WTC11 (cell line): ENCODE data around the gene TRAF3IP3. TPM values are rescaled to one million over a fixed set of nuclear protein-coding genes. Genes with fewer than 3 reads are reported as not detected.

Experiments
- ATAC-seq: fragments of 200-7000 bp; cut with Tn5 transposase; 2 replicates; pipeline ENCODE4 v1.10.0; 2021; ENCODE audit warnings: mild to moderate bottlenecking, moderate library complexity
- CTCF ChIA-PET: fragments of 300-600 bp; sonication (Branson Sonifier 250); formaldehyde crosslinking; loops from one replicate; lab custom pipeline; 2021; ENCODE audit warnings: antibody characterized with exemption; lab: Charles Lee
- POLR2A ChIA-PET: fragments of 350-600 bp; sonication (Branson Sonifier 250); formaldehyde crosslinking; loops from one replicate; lab custom pipeline; 2021; ENCODE audit warnings: antibody characterized with exemption; lab: Charles Lee
- DNase-seq: peaks from one replicate; pipeline ENCODE4 v3.0.0; 2021; ENCODE audit warnings: low spot score
- H3K27ac Mint-ChIP-seq: 2 replicates; pipeline ENCODE4 v1.8.0; 2021; ENCODE audit warnings: mixed read lengths
- H3K27me3 Mint-ChIP-seq: 2 replicates; pipeline ENCODE4 v1.8.0; 2021; ENCODE audit warnings: low read depth, mild to moderate bottlenecking, moderate library complexity, mixed read lengths
- H3K36me3 Mint-ChIP-seq: 2 replicates; pipeline ENCODE4 v1.8.0; 2021; ENCODE audit warnings: mixed read lengths
- H3K4me1 Mint-ChIP-seq: 2 replicates; pipeline ENCODE4 v1.8.0; 2022; ENCODE audit warnings: mixed read lengths
- H3K4me3 Mint-ChIP-seq: 2 replicates; pipeline ENCODE4 v1.8.0; 2021; ENCODE audit warnings: mild to moderate bottlenecking, moderate library complexity, mixed read lengths
- H3K9me3 Mint-ChIP-seq: 2 replicates; pipeline ENCODE4 v1.8.0; 2021; ENCODE audit warnings: mixed read lengths
- AR ChIP-seq: fragments of 250-450 bp; sonication (Bioruptor Pico); IDR thresholded peaks from 2 replicates; pipeline ENCODE4 v1.9.0; 2021; ENCODE audit warnings: mild to moderate bottlenecking
- ARID4B ChIP-seq: sonication (generic); formaldehyde crosslinking; IDR thresholded peaks from 2 replicates; pipeline ENCODE4 v1.8.0; 2023; ENCODE audit warnings: missing genetic modification reagents, mild to moderate bottlenecking, borderline replicate concordance
- ATF1 ChIP-seq: sonication (generic); formaldehyde crosslinking; IDR thresholded peaks from 2 replicates; pipeline ENCODE4 v1.8.1; 2023; ENCODE audit warnings: mild to moderate bottlenecking, moderate library complexity, missing genetic modification reagents
- ATF6 ChIP-seq: sonication (generic); formaldehyde crosslinking; IDR thresholded peaks from 2 replicates; pipeline ENCODE4 v1.8.1; 2023; ENCODE audit warnings: mild to moderate bottlenecking, missing genetic modification reagents
- CREM ChIP-seq: sonication (generic); formaldehyde crosslinking; IDR thresholded peaks from 2 replicates; pipeline ENCODE4 v1.8.1; 2022; ENCODE audit warnings: mild to moderate bottlenecking, missing genetic modification reagents, moderate library complexity
- EMX1 ChIP-seq: fragments of 250-450 bp; sonication (Bioruptor Pico); IDR thresholded peaks from 2 replicates; pipeline ENCODE4 v1.8.0; 2021; ENCODE audit warnings: mild to moderate bottlenecking
- ETV6 ChIP-seq: sonication (generic); formaldehyde crosslinking; IDR thresholded peaks from 2 replicates; pipeline ENCODE4 v1.8.1; 2022; ENCODE audit warnings: mild to moderate bottlenecking, missing genetic modification reagents
- FOXJ3 ChIP-seq: sonication (generic); formaldehyde crosslinking; IDR thresholded peaks from 2 replicates; pipeline ENCODE4 v1.9.0; 2021; ENCODE audit warnings: missing genetic modification reagents, mild to moderate bottlenecking, borderline replicate concordance
- FOXK1 ChIP-seq: sonication (generic); formaldehyde crosslinking; IDR thresholded peaks from 2 replicates; pipeline ENCODE4 v1.8.0; 2022; ENCODE audit warnings: mild to moderate bottlenecking, moderate library complexity, missing genetic modification reagents
- HMGA2 ChIP-seq: fragments of 250-450 bp; sonication (Bioruptor Pico); IDR thresholded peaks from 2 replicates; pipeline ENCODE4 v1.4.0; 2021; ENCODE audit warnings: mild to moderate bottlenecking, moderate library complexity
- IRF1 ChIP-seq: sonication (generic); formaldehyde crosslinking; IDR thresholded peaks from 2 replicates; pipeline ENCODE4 v1.8.0; 2023; ENCODE audit warnings: missing genetic modification reagents
- JAZF1 ChIP-seq: fragments of 250-450 bp; sonication (Bioruptor Pico); IDR thresholded peaks from 2 replicates; pipeline ENCODE4 v1.9.0; 2021; ENCODE audit warnings: moderate library complexity, mild to moderate bottlenecking, inconsistent platforms
- JUN ChIP-seq: sonication (generic); formaldehyde crosslinking; IDR thresholded peaks from 2 replicates; pipeline ENCODE4 v1.8.0; 2023; ENCODE audit warnings: mild to moderate bottlenecking, missing genetic modification reagents
- RELA ChIP-seq: sonication (generic); formaldehyde crosslinking; IDR thresholded peaks from 2 replicates; pipeline ENCODE4 v1.8.1; 2022; ENCODE audit warnings: missing genetic modification reagents, mild to moderate bottlenecking, borderline replicate concordance
- RORB ChIP-seq: fragments of 250-450 bp; sonication (Bioruptor Pico); IDR thresholded peaks from 2 replicates; pipeline ENCODE4 v1.9.0; 2021; ENCODE audit warnings: mild to moderate bottlenecking
- STAT6 ChIP-seq: sonication (generic); formaldehyde crosslinking; conservative IDR thresholded peaks from 2 replicates; pipeline ENCODE4 v1.8.1; 2023; ENCODE audit warnings: mild to moderate bottlenecking, low read depth, missing genetic modification reagents, moderate library complexity
- TEAD1 ChIP-seq: sonication (generic); formaldehyde crosslinking; IDR thresholded peaks from 2 replicates; pipeline ENCODE4 v1.8.0; 2022; ENCODE audit warnings: mild to moderate bottlenecking, missing genetic modification reagents
- TEAD4 ChIP-seq: sonication (generic); formaldehyde crosslinking; IDR thresholded peaks from 2 replicates; pipeline ENCODE4 v1.8.0; 2022; ENCODE audit warnings: mild to moderate bottlenecking, missing genetic modification reagents
- ZNF263 ChIP-seq: sonication (generic); formaldehyde crosslinking; IDR thresholded peaks from 2 replicates; pipeline ENCODE4 v1.8.1; 2022; ENCODE audit warnings: low read depth, mild to moderate bottlenecking, moderate library complexity, missing genetic modification reagents
- ZNF317 ChIP-seq: sonication (generic); formaldehyde crosslinking; IDR thresholded peaks from 2 replicates; pipeline ENCODE4 v1.8.1; 2023; ENCODE audit warnings: low read depth, mild to moderate bottlenecking, moderate library complexity, missing genetic modification reagents, borderline replicate concordance
- ZNF425 ChIP-seq: fragments of 250-450 bp; sonication (Bioruptor Pico); conservative IDR thresholded peaks from 2 replicates; pipeline ENCODE4 v1.9.0; 2021; ENCODE audit warnings: mild to moderate bottlenecking
- total RNA-seq: library from RNA; stranded (reverse); gene quantifications from 3 replicates; pipeline ENCODE4 v1.2.3, GENCODE V29; 2021

TRAF3IP3 gene
- total RNA-seq, 1 experiment from 2014 or later, result 0.74 TPM

GRCh38 chr1:209768354-209768774 lies 12.5 kb downstream of the TRAF3IP3 start (continued):
- TF ChIP-seq STAT6 (CRISPR knock-in tag) (no peak), CREM (CRISPR knock-in tag) (no peak), ETV6 (CRISPR knock-in tag) (no peak), TEAD4 (CRISPR knock-in tag) (no peak), ZNF425 (CRISPR knock-in tag) (no peak), RELA (CRISPR knock-in tag) (no peak)

- Mint-ChIP-seq H3K27ac (no peak overlapping the region), H3K4me1 (peaks cover 10% of the 10 kb centered on the region), H3K4me3 (no peak overlapping the region), H3K36me3 (no peaks in the 10 kb centered on the region), H3K9me3 (no peaks in the 10 kb centered on the region), H3K27me3 (peaks cover 3% of the 10 kb centered on the region)
- DNase-seq (no peak), ATAC-seq (no peak; the same call in 1 of the 2 replicates)
- ChIA-PET POLR2A (interaction anchor here (1.0 kb wide), 1 partner anchor 11 kb away, joined by 4 read pairs; no protein-coding TSS in a partner anchor), CTCF (interaction anchor here (0.5 to 0.8 kb wide), 2 partner anchors 59 to 178 kb away, joined by 3 read pairs; no protein-coding TSS in a partner anchor)
- TF ChIP-seq FOXJ3 (CRISPR knock-in tag), result no peak
- TF ChIP-seq ATF1, result no peak
- TF ChIP-seq TEAD1 (CRISPR knock-in tag), result no peak
- TF ChIP-seq ETV6 (CRISPR knock-in tag), result no peak
- no peak for TF ChIP-seq CREM (CRISPR knock-in tag)
- TF ChIP-seq RORB (CRISPR knock-in tag), result no peak
- TF ChIP-seq ARID4B (CRISPR knock-in tag), result no peak
- TF ChIP-seq JUN, result no peak
- TF ChIP-seq IRF1 (CRISPR knock-in tag), result no peak
- TF ChIP-seq JAZF1 (CRISPR knock-in tag), result no peak
- no peak for TF ChIP-seq ZNF263 (CRISPR knock-in tag)
- no peak for TF ChIP-seq ZNF317 (CRISPR knock-in tag)
- no peak for TF ChIP-seq ATF6 (CRISPR knock-in tag)
- TF ChIP-seq HMGA2 (CRISPR knock-in tag), result no peak
- no peak for TF ChIP-seq FOXK1 (CRISPR knock-in tag)
- no peak for TF ChIP-seq EMX1
- TF ChIP-seq AR (CRISPR knock-in tag), result no peak
Observed at GRCh38 chr1:209769171-209769904, 13.5 kb downstream of the TRAF3IP3 start.
